Hepatocyte (in vitro differentiated cells): ENCODE data around the gene ARHGAP28. TPM values are rescaled to one million over a fixed set of nuclear protein-coding genes. Genes with fewer than 3 reads are reported as not detected.

Experiments used
- DNase-seq: peaks from one replicate; pipeline ENCODE4 v3.0.0-alpha.2; 2016; ENCODE audit warnings: low spot score
- H2AFZ ChIP-seq: fragments of 200-600 bp; sonication (generic); 2 replicates; pipeline ENCODE4 v1.6.0; 2016; ENCODE audit warnings: antibody characterized with exemption, mild to moderate bottlenecking
- H3K27ac ChIP-seq: fragments of 200-600 bp; sonication (generic); 2 replicates; pipeline ENCODE4 v1.5.1; 2016; ENCODE audit warnings: mild to moderate bottlenecking
- H3K27me3 ChIP-seq: fragments of 200-600 bp; sonication (generic); 2 replicates; pipeline ENCODE4 v1.6.1; 2016
- H3K36me3 ChIP-seq: fragments of 200-600 bp; sonication (generic); replicated peaks from 2 replicates; pipeline ENCODE4 v1.5.1; 2016; ENCODE audit warnings: low read depth; ENCODE audit not compliant: insufficient read depth
- H3K4me1 ChIP-seq: fragments of 200-600 bp; sonication (generic); 2 replicates; pipeline ENCODE4 v1.5.1; 2016; ENCODE audit warnings: mild to moderate bottlenecking, moderate library complexity; ENCODE audit not compliant: insufficient read depth
- H3K4me2 ChIP-seq: fragments of 200-600 bp; sonication (generic); 2 replicates; pipeline ENCODE4 v1.6.0; 2016
- H3K4me3 ChIP-seq: fragments of 200-600 bp; sonication (generic); 2 replicates; pipeline ENCODE4 v1.5.1; 2016; ENCODE audit warnings: mild to moderate bottlenecking
- H3K79me2 ChIP-seq: fragments of 200-600 bp; sonication (generic); 2 replicates; pipeline ENCODE4 v1.6.0; 2017; ENCODE audit warnings: mild to moderate bottlenecking
- H3K9me2 ChIP-seq: fragments of 200-600 bp; sonication (generic); replicated peaks from 2 replicates; pipeline ENCODE4 v1.6.0; 2017; ENCODE audit warnings: mild to moderate bottlenecking; ENCODE audit not compliant: insufficient read depth
- H3K9me3 ChIP-seq: fragments of 200-600 bp; sonication (generic); 2 replicates; pipeline ENCODE4 v1.5.1; 2016; ENCODE audit warnings: low read depth, mild to moderate bottlenecking
- H4K20me1 ChIP-seq: fragments of 200-600 bp; sonication (generic); 2 replicates; pipeline ENCODE4 v1.6.0; 2016; ENCODE audit warnings: mild to moderate bottlenecking; ENCODE audit not compliant: insufficient read depth, poor library complexity, severe bottlenecking
- EZH2 ChIP-seq: fragments of 200-600 bp; sonication (generic); IDR thresholded peaks from 2 replicates; pipeline ENCODE4 v1.6.1; 2016; ENCODE audit warnings: antibody characterized with exemption, mild to moderate bottlenecking, borderline replicate concordance
- EZH2phosphoT487 ChIP-seq: fragments of 200-600 bp; sonication (generic); IDR thresholded peaks from one replicate; pipeline ENCODE4 v1.6.1; 2018; ENCODE audit warnings: antibody characterized with exemption, mild to moderate bottlenecking, low read depth, moderate library complexity; ENCODE audit not compliant: unreplicated experiment, severe bottlenecking
- WGBS: methylation state at CpG from one replicate; pipeline ENCODE4 v1.1.6; 2016; ENCODE audit warnings: low lambda C conversion rate; ENCODE audit errors: missing lambda C conversion rate; 5-methylcytosine and 5-hydroxymethylcytosine counted together
- polyA plus RNA-seq: library from polyadenylated mRNA; unstranded; fragments of >200 nt; fragmentation: Nextera tagmentation; extraction: Ambion mirVana; gene quantifications from 2 replicates; pipeline ENCODE4 v1.2.1, GENCODE V29; 2016
- total RNA-seq: library from RNA; depleted of rRNA; stranded (reverse); fragments of >200 nt; gene quantifications from 2 replicates; pipeline ENCODE4 v1.2.3, GENCODE V29; 2014
- TF ChIP-seq, protein P1 (sequence below): fragments of 200-600 bp; sonication (generic); IDR thresholded peaks from 2 replicates; pipeline ENCODE4 v1.5.1; 2016; ENCODE audit warnings: antibody characterized with exemption, mild to moderate bottlenecking; ENCODE audit not compliant: poor library complexity

The ARHGAP28 gene
- total and polyA plus RNA-seq, 2 experiments from 2014 or later = 23.5 to 60.7 TPM

DNA sequence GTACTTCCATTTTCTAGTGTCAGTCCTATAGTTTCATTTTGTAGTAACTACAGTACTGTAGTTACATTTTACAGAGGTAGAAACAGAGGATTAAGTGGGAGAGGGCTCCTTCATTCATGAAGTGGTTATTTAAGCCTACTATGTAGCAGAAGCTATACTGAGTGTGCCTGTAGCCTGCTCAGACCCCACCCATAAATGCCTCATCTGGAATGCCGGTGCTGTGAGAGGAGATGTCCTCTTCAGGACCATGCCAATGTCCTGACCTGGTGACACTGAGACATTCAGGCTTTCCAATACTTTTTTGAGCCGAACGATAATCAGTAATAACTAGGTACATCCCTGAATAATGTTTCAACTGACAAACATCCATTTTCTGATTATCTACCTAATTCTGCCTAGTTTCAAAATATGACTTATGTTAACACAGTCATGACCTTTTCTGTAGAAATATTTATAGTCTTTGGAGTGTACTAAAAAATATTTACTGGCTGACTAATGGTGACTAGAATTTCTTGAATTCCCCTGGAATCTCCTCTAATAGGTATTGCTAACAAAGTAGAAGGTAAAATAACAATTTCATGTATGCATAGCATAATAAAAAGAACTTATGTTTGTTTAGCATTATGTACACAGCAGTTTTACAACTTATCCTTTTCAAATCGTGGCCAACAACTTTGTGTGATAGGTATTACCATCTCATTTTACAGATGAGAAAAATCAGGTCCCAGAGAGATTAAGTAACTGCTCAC is 10.2 kb upstream of the ARHGAP28 start:
- 70% methylated on average over 4 of the region's 4 CpGs for WGBS
- H3K27ac ChIP-seq = peak overlapping the region; percentile 54
- TF ChIP-seq EZH2phosphoT487 = no peak
- TF ChIP-seq EZH2 = no peak
- H3K4me2 ChIP-seq = peak overlapping the region; percentile 37
- H3K79me2 ChIP-seq = no peaks in the 10 kb centered on the region
- H3K4me1 ChIP-seq = peaks cover 18% of the 10 kb centered on the region
- no peaks in the 10 kb centered on the region for H3K36me3 ChIP-seq
- H3K27me3 ChIP-seq = no peaks in the 10 kb centered on the region
- DNase-seq = no peak
- no peak overlapping the region for H3K4me3 ChIP-seq
- no peak overlapping the region for H2AFZ ChIP-seq
- no peaks in the 10 kb centered on the region for H3K9me2 ChIP-seq
- no peaks in the 10 kb centered on the region for H4K20me1 ChIP-seq
- H3K9me3 ChIP-seq = no peaks in the 10 kb centered on the region

DNA sequence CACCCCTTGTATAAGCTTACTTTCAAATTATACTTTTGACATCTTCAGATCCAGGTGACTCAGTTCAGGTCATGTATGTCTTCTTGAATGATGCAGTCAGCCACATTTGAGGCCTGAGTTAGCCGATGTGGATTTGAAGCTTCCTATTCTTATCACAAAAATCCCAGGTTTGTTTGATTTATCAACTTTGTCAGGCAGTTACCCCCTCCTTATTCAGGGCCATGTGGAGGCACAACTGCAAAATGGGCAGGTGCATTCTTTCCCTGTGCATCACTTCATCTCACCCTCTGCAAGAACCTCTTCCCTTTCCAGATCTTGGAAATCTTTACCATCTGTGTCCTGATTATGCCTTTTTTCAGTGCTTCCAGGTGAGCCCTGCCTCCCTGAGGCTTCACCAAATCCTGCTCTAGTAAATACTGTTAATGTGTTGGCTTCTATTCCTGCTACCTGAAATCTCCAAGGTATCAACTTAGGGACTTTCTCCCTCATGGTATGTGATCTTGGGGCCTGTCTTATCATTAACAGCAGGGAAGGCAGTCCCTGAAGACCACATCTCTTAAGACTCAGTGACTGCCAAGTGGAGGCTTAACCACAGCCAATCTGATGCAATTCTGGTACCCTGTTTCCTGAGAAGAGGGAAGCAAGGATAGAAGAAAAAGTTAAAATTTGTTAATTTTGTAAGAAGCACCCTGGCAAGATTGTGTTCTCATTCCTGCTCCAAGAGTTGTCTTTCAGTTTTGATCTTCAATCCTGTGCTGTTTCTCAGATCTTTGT is 9.4 kb upstream of the ARHGAP28 start:
- Histone ChIP-seq H3K27ac (peak overlapping the region; percentile 28), H3K36me3 (no peaks in the 10 kb centered on the region), H3K27me3 (no peaks in the 10 kb centered on the region), H3K4me1 (peaks cover 18% of the 10 kb centered on the region), H3K4me2 (no peak overlapping the region), H3K9me2 (no peaks in the 10 kb centered on the region), H3K79me2 (no peaks in the 10 kb centered on the region), H2AFZ (no peak overlapping the region), H3K9me3 (no peaks in the 10 kb centered on the region), H3K4me3 (no peak overlapping the region), H4K20me1 (no peaks in the 10 kb centered on the region)
- DNase-seq = no peak
- TF ChIP-seq EZH2 (no peak), EZH2phosphoT487 (no peak)
- TF ChIP-seq, protein P1, sequence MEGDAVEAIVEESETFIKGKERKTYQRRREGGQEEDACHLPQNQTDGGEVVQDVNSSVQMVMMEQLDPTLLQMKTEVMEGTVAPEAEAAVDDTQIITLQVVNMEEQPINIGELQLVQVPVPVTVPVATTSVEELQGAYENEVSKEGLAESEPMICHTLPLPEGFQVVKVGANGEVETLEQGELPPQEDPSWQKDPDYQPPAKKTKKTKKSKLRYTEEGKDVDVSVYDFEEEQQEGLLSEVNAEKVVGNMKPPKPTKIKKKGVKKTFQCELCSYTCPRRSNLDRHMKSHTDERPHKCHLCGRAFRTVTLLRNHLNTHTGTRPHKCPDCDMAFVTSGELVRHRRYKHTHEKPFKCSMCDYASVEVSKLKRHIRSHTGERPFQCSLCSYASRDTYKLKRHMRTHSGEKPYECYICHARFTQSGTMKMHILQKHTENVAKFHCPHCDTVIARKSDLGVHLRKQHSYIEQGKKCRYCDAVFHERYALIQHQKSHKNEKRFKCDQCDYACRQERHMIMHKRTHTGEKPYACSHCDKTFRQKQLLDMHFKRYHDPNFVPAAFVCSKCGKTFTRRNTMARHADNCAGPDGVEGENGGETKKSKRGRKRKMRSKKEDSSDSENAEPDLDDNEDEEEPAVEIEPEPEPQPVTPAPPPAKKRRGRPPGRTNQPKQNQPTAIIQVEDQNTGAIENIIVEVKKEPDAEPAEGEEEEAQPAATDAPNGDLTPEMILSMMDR = no peak
- 32% methylated on average over 1 of the region's 1 CpG for WGBS

DNA sequence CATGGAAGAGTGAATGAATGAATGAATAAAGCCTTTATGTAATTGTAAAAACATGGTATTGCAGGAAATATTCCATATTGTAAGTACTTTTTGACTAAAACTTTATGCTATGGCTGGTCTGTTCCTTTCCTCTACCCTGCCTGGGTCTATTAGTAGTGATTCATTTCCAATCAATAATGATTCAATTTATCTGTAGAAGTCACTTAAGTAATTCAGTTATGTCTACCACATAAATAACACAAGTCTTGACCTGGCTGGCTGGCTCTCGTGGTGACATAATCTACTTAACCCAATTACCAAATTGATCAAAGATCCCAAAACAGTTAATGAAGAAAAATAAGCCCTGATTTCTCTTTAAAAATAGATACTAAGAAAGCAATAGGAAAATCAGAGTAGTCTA is 7.8 kb upstream of the ARHGAP28 start:
- no peaks in the 10 kb centered on the region for H4K20me1 ChIP-seq
- 94% methylated on average over 1 of the region's 1 CpG for WGBS
- DNase-seq = no peak

More for the DNA sequence above, 7.8 kb upstream of the ARHGAP28 start:
- no peak for TF ChIP-seq EZH2phosphoT487
- no peak for TF ChIP-seq EZH2
- TF ChIP-seq, protein P1 = no peak
- Histone ChIP-seq H3K27me3 (no peaks in the 10 kb centered on the region), H3K36me3 (no peaks in the 10 kb centered on the region), H3K4me1 (peaks cover 18% of the 10 kb centered on the region), H3K9me2 (no peaks in the 10 kb centered on the region), H2AFZ (no peak overlapping the region), H3K27ac (no peak overlapping the region), H3K9me3 (no peaks in the 10 kb centered on the region), H3K4me2 (no peak overlapping the region), H3K79me2 (no peaks in the 10 kb centered on the region), H3K4me3 (no peak overlapping the region)
